GM10266 (cell line): ENCODE results near the gene PFN1.

Experiments used
- DNase-seq: peaks from one replicate; pipeline ENCODE4 v3.0.0; 2012; ENCODE audit errors: extremely low spot score
- TF ChIP-seq, protein P1 (sequence below): IDR thresholded peaks from 2 replicates; pipeline ENCODE4 v1.5.1; 2012; ENCODE audit warnings: mild to moderate bottlenecking, low read depth; ENCODE audit not compliant: control insufficient read depth, insufficient read depth; ENCODE audit errors: missing control alignments

The PFN1 gene

GRCh38 chr17:4971826-4972225 lies 23.5 kb upstream of the PFN1 start:
- TF ChIP-seq, protein P1, sequence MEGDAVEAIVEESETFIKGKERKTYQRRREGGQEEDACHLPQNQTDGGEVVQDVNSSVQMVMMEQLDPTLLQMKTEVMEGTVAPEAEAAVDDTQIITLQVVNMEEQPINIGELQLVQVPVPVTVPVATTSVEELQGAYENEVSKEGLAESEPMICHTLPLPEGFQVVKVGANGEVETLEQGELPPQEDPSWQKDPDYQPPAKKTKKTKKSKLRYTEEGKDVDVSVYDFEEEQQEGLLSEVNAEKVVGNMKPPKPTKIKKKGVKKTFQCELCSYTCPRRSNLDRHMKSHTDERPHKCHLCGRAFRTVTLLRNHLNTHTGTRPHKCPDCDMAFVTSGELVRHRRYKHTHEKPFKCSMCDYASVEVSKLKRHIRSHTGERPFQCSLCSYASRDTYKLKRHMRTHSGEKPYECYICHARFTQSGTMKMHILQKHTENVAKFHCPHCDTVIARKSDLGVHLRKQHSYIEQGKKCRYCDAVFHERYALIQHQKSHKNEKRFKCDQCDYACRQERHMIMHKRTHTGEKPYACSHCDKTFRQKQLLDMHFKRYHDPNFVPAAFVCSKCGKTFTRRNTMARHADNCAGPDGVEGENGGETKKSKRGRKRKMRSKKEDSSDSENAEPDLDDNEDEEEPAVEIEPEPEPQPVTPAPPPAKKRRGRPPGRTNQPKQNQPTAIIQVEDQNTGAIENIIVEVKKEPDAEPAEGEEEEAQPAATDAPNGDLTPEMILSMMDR: no peak
- no peak for DNase-seq

- DNase-seq: no peak
- TF ChIP-seq, protein P1: no peak
Measured at GRCh38 chr17:4970273-4970672, 21.9 kb upstream of the PFN1 start.

DNA sequence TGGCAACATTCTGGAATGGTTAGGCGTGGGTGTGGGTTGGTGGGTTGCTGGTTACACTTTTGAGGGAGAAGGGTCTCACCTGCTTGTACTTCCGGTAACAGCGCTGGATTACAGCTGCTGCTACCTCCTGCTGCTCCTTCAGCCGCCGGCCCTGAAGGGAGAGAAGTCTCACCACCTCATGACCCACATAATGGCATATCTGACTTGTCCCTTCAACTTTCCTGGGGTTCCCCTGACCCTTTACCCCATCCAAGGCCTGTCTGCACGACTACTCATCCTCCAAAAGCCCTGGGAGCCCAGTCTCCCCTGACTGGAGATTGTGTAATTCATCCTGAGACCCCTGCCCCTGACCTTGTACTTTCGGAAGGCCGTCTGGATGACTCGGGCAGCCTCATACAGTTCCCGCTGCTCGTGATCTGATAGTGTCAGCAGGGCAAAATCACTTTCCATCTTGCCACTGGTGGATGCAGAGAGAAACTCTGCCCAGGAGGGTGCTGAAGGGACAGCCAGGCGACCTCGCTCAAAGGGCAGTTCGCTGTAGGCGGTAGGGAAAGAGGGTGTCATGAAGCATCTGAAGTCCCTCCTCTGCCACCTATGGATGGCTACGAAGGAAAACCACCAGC lies 21.3 kb upstream of the PFN1 start:
- TF ChIP-seq, protein P1: no peak
- no peak for DNase-seq

DNA sequence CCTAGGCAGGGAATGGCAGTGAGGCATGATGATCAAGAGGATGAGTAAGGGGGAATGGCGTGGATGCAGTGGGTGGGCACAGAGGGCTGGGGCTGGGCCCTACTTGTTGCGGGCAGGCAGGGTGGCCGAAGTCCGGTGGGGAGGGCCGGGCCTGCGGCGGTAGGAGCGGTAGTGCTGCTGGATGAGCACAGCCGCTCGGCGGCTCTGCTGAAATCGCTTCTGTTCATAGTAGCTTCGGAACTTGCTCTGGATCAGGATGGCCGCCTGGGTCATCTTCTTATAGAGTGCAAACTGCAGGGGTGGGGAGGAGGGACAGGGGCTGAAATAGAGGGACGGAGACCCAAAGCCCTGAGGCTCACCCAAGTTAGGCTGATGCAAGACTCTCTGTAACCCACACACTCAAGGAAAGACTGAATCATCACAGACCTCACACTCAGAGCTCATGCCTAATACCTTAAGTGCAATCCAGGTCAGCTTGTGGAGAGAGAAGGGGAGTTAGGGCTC lies 20.8 kb upstream of the PFN1 start:
- TF ChIP-seq, protein P1: no peak
- DNase-seq: no peak

GRCh38 chr17:4968486-4969046 lies 20.2 kb upstream of the PFN1 start:
- TF ChIP-seq, protein P1: no peak
- no peak for DNase-seq

GRCh38 chr17:4967539-4968485 lies 19.5 kb upstream of the PFN1 start, which contains the start of gene SPAG7:
TSS of gene SPAG7 (minus strand) at chr17:4967817. CDS start at chr17:4967804, 13 bp downstream.
- peak; percentile 95 for DNase-seq
- TF ChIP-seq, protein P1: peak; percentile 8
